Transverse colon (tissue), 4 donors: ENCODE measurements around the gene HIVEP1. TPM values are rescaled to one million over a fixed set of nuclear protein-coding genes. Genes with fewer than 3 reads are reported as not detected.

Source experiments
- DNase-seq: peaks from one replicate; pipeline ENCODE4 v3.0.0-alpha.2; 2019
- H3K27ac ChIP-seq, 4 donors: fragments of 200-600 bp; sonication (generic); 2 replicates each; pipeline ENCODE4 v1.5.1; 2016 to 2018; ENCODE audit warnings: inconsistent platforms in 4 of 4
- H3K27me3 ChIP-seq: fragments of 200-600 bp; sonication (generic); 2 replicates; pipeline ENCODE4 v1.5.1; 2017; ENCODE audit warnings: inconsistent platforms
- H3K36me3 ChIP-seq, 4 donors: fragments of 200-600 bp; sonication (generic); 2 replicates each; pipeline ENCODE4 v1.5.1; 2017 to 2019; ENCODE audit warnings: inconsistent platforms in 4 of 4
- H3K4me1 ChIP-seq, 4 donors: fragments of 200-600 bp; sonication (generic); 2 replicates each; pipeline ENCODE4 v1.5.1; 2017 to 2020; ENCODE audit warnings: inconsistent platforms in 4 of 4
- H3K4me3 ChIP-seq, 4 donors: fragments of 200-600 bp; sonication (generic); 1 replicate in 1 of 4; 2 replicates in 3 of 4; pipeline versions ENCODE4 v1.5.1 to v1.6.1; 2017 to 2019; ENCODE audit warnings: inconsistent platforms in 4 of 4
- H3K9me3 ChIP-seq, 2 donors: fragments of 200-600 bp; sonication (generic); 2 replicates each; pipeline ENCODE4 v1.5.1; 2017 to 2019; ENCODE audit warnings: inconsistent platforms in 2 of 2
- CTCF ChIP-seq, 5 experiments: fragments of 200-600 bp in 3 of 5; fragments of 450-650 bp in 2 of 5; sonication (generic) in 3 of 5; IDR thresholded peaks; 1 replicate in 2 of 5; 2 replicates in 3 of 5; pipeline ENCODE4 v1.5.1; 2016 to 2017; ENCODE audit warnings: antibody characterized with exemption in 5 of 5, inconsistent platforms in 3 of 5, mild to moderate bottlenecking in 2 of 5, moderate library complexity in 1 of 5
- EP300 ChIP-seq: sonication (generic); formaldehyde crosslinking; IDR thresholded peaks from one replicate; pipeline ENCODE4 v1.6.1; 2017; ENCODE audit warnings: antibody characterized with exemption, low read depth
- POLR2A ChIP-seq: fragments of 450-650 bp; IDR thresholded peaks from one replicate; pipeline ENCODE4 v1.6.1; 2016; ENCODE audit warnings: antibody characterized with exemption, mild to moderate bottlenecking, moderate library complexity
- POLR2AphosphoS5 ChIP-seq, 3 donors: sonication (generic); formaldehyde crosslinking; IDR thresholded peaks; one replicate each; pipeline ENCODE4 v1.6.1; 2016; ENCODE audit warnings: antibody characterized with exemption in 3 of 3
- WGBS, 2 donors: methylation state at CpG; one replicate each; pipeline ENCODE4 v1.1.5; 2018; ENCODE audit warnings: low coverage in 1 of 2; 5-methylcytosine and 5-hydroxymethylcytosine counted together
- in situ Hi-C, 4 donors: fragments of 200-750 bp; cut with MboI; loops; one replicate each; pipeline versions ENCODE4 v1.15.0 to v1.15.1; 2017; ENCODE audit warnings: low sequenced_read_pairs in 3 of 4, low pct_ligation_motif_present in 1 of 4, low pct_unique_long_range_greater_than_20kb in 1 of 4
- intact Hi-C: fragments of 100-400 bp; cut with DNase I; formaldehyde crosslinking; loops from one replicate; pipeline ENCODE4 v1.15.1; 2023; ENCODE audit warnings: low total_unique reads
- total RNA-seq, 4 donors: library from RNA; depleted of rRNA; stranded (reverse); fragments of >200 nt; gene quantifications; one replicate each; pipeline ENCODE4 v1.1.0, GENCODE V29; 2016

The HIVEP1 gene
- total RNA-seq, 4 donors from 2014 or later = 18.9 to 90.9 (median 30.5) TPM

- H3K4me3 ChIP-seq = peak overlapping the region in 1 of 4 donors; percentile 7
- TF ChIP-seq EP300 = no peak
- no peak for TF ChIP-seq CTCF (IDR thresholded peaks at IDR 0.05)
- TF ChIP-seq POLR2A = no peak
- TF ChIP-seq POLR2AphosphoS5 (IDR thresholded peaks at IDR 0.05) = no peak
- no peaks in the 10 kb centered on the region for H3K36me3 ChIP-seq
- no peaks in the 10 kb centered on the region for H3K9me3 ChIP-seq
- no peak overlapping the region for H3K27ac ChIP-seq
- H3K27me3 ChIP-seq = no peaks in the 10 kb centered on the region
- peaks cover 0 to 14% (median 4%) of the 10 kb centered on the region in 4 donors for H3K4me1 ChIP-seq
- 49 to 56% methylated on average over 10 to 15 of the region's 15 CpGs for WGBS, 2 donors
- in situ Hi-C loops = no loop called here
- DNase-seq = peak; percentile 82
- intact Hi-C loops = no loop called here
These were observed 48.9 kb downstream of the HIVEP1 start for GRCh38 chr6:12060780-12061609.

- H3K36me3 ChIP-seq = no peaks in the 10 kb centered on the region
- H3K4me3 ChIP-seq = no peak overlapping the region
- WGBS, 2 donors = 93 to 96% methylated on average over 5 of the region's 5 CpGs
- no peak for DNase-seq
- intact Hi-C loops = no loop called here
- TF ChIP-seq EP300 = no peak
- TF ChIP-seq CTCF (IDR thresholded peaks at IDR 0.05) = no peak
- no peak for TF ChIP-seq POLR2AphosphoS5 (IDR thresholded peaks at IDR 0.05)
- TF ChIP-seq POLR2A = no peak
- no peaks in the 10 kb centered on the region for H3K9me3 ChIP-seq
- H3K27me3 ChIP-seq = no peaks in the 10 kb centered on the region
- peaks cover 0 to 12% (median 6%) of the 10 kb centered on the region in 4 donors for H3K4me1 ChIP-seq
- no peak overlapping the region for H3K27ac ChIP-seq
- in situ Hi-C loops = no loop called here
These were observed 50.5 kb downstream of the HIVEP1 start for GRCh38 chr6:12062605-12063004.

GRCh38 chr6:12064131-12064530 is 52.0 kb downstream of the HIVEP1 start:
- no peaks in the 10 kb centered on the region for H3K36me3 ChIP-seq
- DNase-seq = no peak
- in situ Hi-C loops (no loop called here), intact Hi-C loops (no loop called here)
- no peak overlapping the region for H3K27ac ChIP-seq
- H3K4me3 ChIP-seq = no peak overlapping the region
- no peaks in the 10 kb centered on the region for H3K27me3 ChIP-seq
- WGBS, 2 donors = 58 to 68% methylated on average over 4 of the region's 4 CpGs
- no peak for TF ChIP-seq POLR2AphosphoS5 (IDR thresholded peaks at IDR 0.05)
- TF ChIP-seq CTCF (IDR thresholded peaks at IDR 0.05) = no peak
- TF ChIP-seq EP300 = no peak
- no peak for TF ChIP-seq POLR2A
- H3K9me3 ChIP-seq = no peaks in the 10 kb centered on the region
- peaks cover 0 to 4% (median 0%) of the 10 kb centered on the region in 4 donors for H3K4me1 ChIP-seq

GRCh38 chr6:12064538-12065071 is 52.5 kb downstream of the HIVEP1 start:
- TF ChIP-seq CTCF (IDR thresholded peaks at IDR 0.05) (no peak), POLR2A (no peak), POLR2AphosphoS5 (IDR thresholded peaks at IDR 0.05) (no peak), EP300 (no peak)
- WGBS, 2 donors = 82 to 85% methylated on average over 3 of the region's 3 CpGs
- Histone ChIP-seq H3K9me3 (no peaks in the 10 kb centered on the region), H3K4me3 (no peak overlapping the region), H3K27me3 (no peaks in the 10 kb centered on the region), H3K27ac (no peak overlapping the region), H3K36me3 (no peaks in the 10 kb centered on the region), H3K4me1 (peaks cover 0 to 4% (median 0%) of the 10 kb centered on the region in 4 donors)
- no peak for DNase-seq
- in situ Hi-C loops (no loop called here), intact Hi-C loops (no loop called here)
